WERI-Rb-1 (cell line): ENCODE results near the gene ARL17B.
A peak's percentile ranks its signal among the peaks of the same experiment; 100 is the strongest.
"Not testable (repeated sequence)": the region's sequence is repeated elsewhere in the genome, so short reads cannot be mapped to it uniquely, and the experiment has no call there.

ENCODE experiments used
- DNase-seq: peaks from one replicate; pipeline ENCODE4 v3.0.0-alpha.2; 2020
- H3K27ac ChIP-seq: fragments of 250-450 bp; sonication (Bioruptor Pico); 2 replicates; pipeline ENCODE4 v1.5.1; 2020; ENCODE audit warnings: mild to moderate bottlenecking, moderate library complexity
- H3K27me3 ChIP-seq: fragments of 250-450 bp; sonication (Bioruptor Pico); 2 replicates; pipeline ENCODE4 v1.5.1; 2021; ENCODE audit warnings: mild to moderate bottlenecking, low read depth, moderate library complexity; ENCODE audit not compliant: insufficient read depth, severe bottlenecking
- H3K36me3 ChIP-seq: fragments of 250-450 bp; sonication (Bioruptor Pico); 2 replicates; pipeline ENCODE4 v1.5.1; 2020; ENCODE audit warnings: mild to moderate bottlenecking, moderate library complexity
- H3K4me3 ChIP-seq: 2 replicates; pipeline ENCODE4 v1.5.1; 2011; ENCODE audit warnings: low read depth, mild to moderate bottlenecking, control low read depth, low read length
- H3K9me3 ChIP-seq: fragments of 250-450 bp; sonication (Bioruptor Pico); 2 replicates; pipeline ENCODE4 v1.5.1; 2021; ENCODE audit warnings: mild to moderate bottlenecking, moderate library complexity; ENCODE audit not compliant: severe bottlenecking
- CTCF ChIP-seq: IDR thresholded peaks from 2 replicates; pipeline ENCODE4 v1.5.1; 2011; ENCODE audit warnings: low read depth, mild to moderate bottlenecking, control low read depth, inconsistent platforms, low read length

The ARL17B gene

DNA sequence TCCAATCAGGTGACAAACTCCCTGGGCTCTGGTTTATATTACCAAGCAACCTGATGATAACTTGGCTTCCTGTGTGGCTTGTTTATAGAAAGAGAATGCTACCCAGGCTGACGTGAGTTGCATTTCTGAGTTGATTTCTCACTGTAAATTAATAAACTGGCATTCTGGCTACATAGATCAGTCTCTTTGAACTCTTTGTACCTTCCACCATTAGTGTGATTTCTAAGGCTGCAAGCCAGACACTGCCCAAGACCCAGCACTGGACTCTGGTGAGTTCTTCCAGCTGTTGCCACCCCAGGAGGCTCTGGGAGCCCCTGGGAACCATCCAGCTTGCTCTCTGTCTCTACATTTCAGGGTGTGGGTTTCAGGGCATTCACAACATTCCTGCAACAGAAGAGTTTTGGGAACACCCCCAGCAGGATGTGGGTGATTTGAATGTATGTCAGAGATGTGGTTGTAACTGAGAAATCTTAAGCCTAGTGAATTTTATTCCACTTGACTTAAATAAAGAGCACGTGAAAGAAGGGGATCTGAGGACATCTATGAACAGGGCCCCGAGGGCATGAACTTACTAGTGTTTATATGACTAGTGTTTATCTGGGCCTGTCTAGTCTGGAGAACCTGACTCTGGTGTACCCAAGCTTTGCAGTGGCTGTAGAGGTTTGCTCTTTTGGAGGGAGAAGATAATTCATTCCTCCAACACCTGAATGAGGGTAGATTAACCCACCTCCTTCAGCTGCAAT, 96.9 kb downstream of the ARL17B start:
- peaks cover 3% of the 10 kb centered on the region for H3K9me3 ChIP-seq
- no peak for TF ChIP-seq CTCF
- H3K27me3 ChIP-seq, result no peaks in the 10 kb centered on the region
- DNase-seq, result no peak
- no peak overlapping the region for H3K27ac ChIP-seq
- H3K4me3 ChIP-seq, result no peak overlapping the region
- peaks cover 3% of the 10 kb centered on the region for H3K36me3 ChIP-seq

GRCh38 chr17:46262271-46262670, 99.3 kb downstream of the ARL17B start:
- peak; percentile 82 for DNase-seq

GRCh38 chr17:46259845-46260661, 101.5 kb downstream of the ARL17B start:
- H3K9me3 ChIP-seq, H3K27me3 ChIP-seq, H3K4me3 ChIP-seq, H3K36me3 ChIP-seq, DNase-seq, H3K27ac ChIP-seq: not testable (repeated sequence)

More at GRCh38 chr17:46262271-46262670, 99.3 kb downstream of the ARL17B start:
- peaks cover 6% of the 10 kb centered on the region for H3K9me3 ChIP-seq
- TF ChIP-seq CTCF, result no peak
- H3K4me3 ChIP-seq, result no peak overlapping the region
- H3K36me3 ChIP-seq, result peaks cover 3% of the 10 kb centered on the region
- no peaks in the 10 kb centered on the region for H3K27me3 ChIP-seq
- peak overlapping the region; percentile 55 for H3K27ac ChIP-seq

DNA sequence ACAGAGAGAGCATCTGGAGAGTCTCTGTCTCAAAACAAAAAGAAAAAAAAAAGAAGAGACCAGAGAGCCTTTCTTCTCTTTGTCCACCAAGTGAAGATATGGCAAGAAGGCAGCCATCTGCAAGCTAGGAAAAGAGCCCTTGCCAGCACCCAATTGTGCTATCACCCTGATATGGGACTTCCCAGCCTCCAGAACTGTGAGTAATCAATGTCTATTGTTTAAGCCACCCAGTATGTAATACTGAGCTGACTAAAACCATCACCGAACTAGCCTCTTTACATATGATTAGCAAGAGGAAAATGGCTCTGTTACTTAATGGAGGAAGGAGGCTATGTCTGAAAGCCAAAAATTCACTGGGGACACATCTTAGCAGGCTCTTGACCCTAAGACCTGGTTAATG, 105.2 kb downstream of the ARL17B start:
- H3K9me3 ChIP-seq, result peaks cover 11% of the 10 kb centered on the region
- H3K36me3 ChIP-seq, result not testable (repeated sequence)

GRCh38 chr17:46254215-46254614, 107.4 kb downstream of the ARL17B start:
- H3K36me3 ChIP-seq, H3K27ac ChIP-seq, H3K27me3 ChIP-seq, H3K4me3 ChIP-seq, H3K9me3 ChIP-seq, DNase-seq: not testable (repeated sequence)

More for the DNA sequence above, 105.2 kb downstream of the ARL17B start:
- H3K4me3 ChIP-seq, H3K27ac ChIP-seq, H3K27me3 ChIP-seq, DNase-seq: not testable (repeated sequence)

- not testable (repeated sequence) for H3K27me3 ChIP-seq, H3K9me3 ChIP-seq, H3K36me3 ChIP-seq, H3K27ac ChIP-seq, H3K4me3 ChIP-seq
- peak; percentile 80 for TF ChIP-seq CTCF
- peak; percentile 84 for DNase-seq
These were observed 107.8 kb downstream of the ARL17B start for GRCh38 chr17:46253722-46254121.

DNA sequence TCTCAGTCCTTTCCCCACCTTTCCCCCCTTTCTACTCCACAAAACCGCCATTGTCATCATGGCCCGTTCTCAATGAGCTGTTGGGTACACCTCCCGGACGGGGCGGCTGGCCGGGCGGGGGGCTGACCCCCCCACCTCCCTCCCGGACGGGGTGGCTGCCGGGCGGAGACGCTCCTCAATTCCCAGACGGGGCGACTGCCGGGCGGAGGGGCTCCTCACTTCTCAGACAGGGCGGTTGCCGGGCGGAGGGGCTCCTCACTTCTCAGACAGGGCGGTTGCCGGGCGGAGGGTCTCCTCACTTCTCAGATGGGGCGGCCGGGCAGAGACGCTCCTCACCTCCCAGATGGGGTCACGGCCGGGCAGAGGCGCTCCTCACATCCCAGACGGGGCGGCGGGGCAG, 108.8 kb downstream of the ARL17B start:
- not testable (repeated sequence) for H3K9me3 ChIP-seq

GRCh38 chr17:46249153-46249552, 112.4 kb downstream of the ARL17B start:
- H3K4me3 ChIP-seq, H3K27me3 ChIP-seq, DNase-seq, H3K36me3 ChIP-seq, H3K9me3 ChIP-seq, H3K27ac ChIP-seq: not testable (repeated sequence)

More for the DNA sequence above, 108.8 kb downstream of the ARL17B start:
- H3K27ac ChIP-seq, DNase-seq, H3K36me3 ChIP-seq, H3K27me3 ChIP-seq, H3K4me3 ChIP-seq: not testable (repeated sequence)

GRCh38 chr17:46244949-46245768, 116.4 kb downstream of the ARL17B start:
- H3K27ac ChIP-seq, DNase-seq, H3K27me3 ChIP-seq, H3K36me3 ChIP-seq, H3K4me3 ChIP-seq, H3K9me3 ChIP-seq: not testable (repeated sequence)

DNA sequence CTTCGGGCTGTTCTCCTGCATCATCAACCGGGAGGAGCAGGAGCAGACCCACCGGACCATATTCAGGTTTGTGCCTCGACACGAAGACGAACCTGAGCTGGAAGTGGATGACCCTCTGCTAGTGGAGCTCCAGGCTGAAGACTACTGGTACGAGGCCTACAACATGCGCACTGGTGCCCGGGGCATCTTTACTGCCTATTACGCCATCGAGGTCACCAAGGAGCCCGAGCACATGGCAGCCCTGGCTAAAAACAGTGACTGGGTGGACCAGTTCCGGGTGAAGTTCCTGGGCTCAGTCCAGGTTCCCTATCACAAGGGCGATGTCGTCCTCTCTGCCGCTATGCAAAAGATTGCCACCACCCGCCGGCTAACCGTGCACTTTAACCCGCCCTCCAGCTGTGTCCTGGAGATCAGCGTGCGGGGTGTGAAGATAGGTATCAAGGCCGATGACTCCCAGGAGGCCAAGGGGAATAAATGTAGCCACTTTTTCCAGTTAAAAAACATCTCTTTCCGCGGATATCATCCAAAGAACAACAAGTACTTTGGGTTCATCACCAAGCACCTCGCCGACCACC, 117.1 kb downstream of the ARL17B start:
- not testable (repeated sequence) for DNase-seq, H3K27ac ChIP-seq, H3K36me3 ChIP-seq, H3K4me3 ChIP-seq, H3K27me3 ChIP-seq, H3K9me3 ChIP-seq
